Measurements from ENCODE around the gene RBM8A.
A peak's percentile ranks its signal among the peaks of the same experiment; 100 is the strongest.

The RBM8A gene

GRCh38 chr1:145927063-145927886 lies at the start of gene RBM8A:
Gene RBM8A, minus strand, starts transcription at chr1:145927484. Its CDS starts 58 bp downstream, at chr1:145927426.
- Histone ChIP-seq H3K9me3 (ENCODE audit: low read depth, low read length) (no peaks in the 10 kb centered on the region), H3K4me3 (peak within 1 kb of the TSS; percentile 100), H3K27ac (peak within 1 kb of the TSS; percentile 99), H3K36me3 (ENCODE audit: insufficient read depth, low read length) (peaks cover 21% of the 10 kb centered on the region), H3K9ac (ENCODE audit: insufficient read length) (peak within 1 kb of the TSS; percentile 100)
- TF ChIP-seq FOXP2 (optimal IDR thresholded peaks at IDR 0.05; ENCODE audit: control extremely low read depth, extremely low read length, insufficient read depth) (no peak), POLR2AphosphoS5 (IDR thresholded peaks at IDR 0.05; ENCODE audit: borderline replicate concordance, low read depth, low read length) (peak; percentile 96)
- peak; percentile 96 for DNase-seq (ENCODE audit: low read depth, low spot score)

- TF ChIP-seq POLR2AphosphoS5 (IDR thresholded peaks at IDR 0.05; ENCODE audit: borderline replicate concordance, low read depth, low read length) (no peak), EZH2 (IDR thresholded peaks at IDR 0.05) (no peak), FOXP2 (optimal IDR thresholded peaks at IDR 0.05; ENCODE audit: control extremely low read depth, extremely low read length, insufficient read depth) (no peak)
- Histone ChIP-seq H3K9me3 (ENCODE audit: low read depth, low read length) (no peaks in the 10 kb centered on the region), H3K27ac (no peak overlapping the region), H3K36me3 (ENCODE audit: insufficient read depth, low read length) (no peaks in the 10 kb centered on the region; the same call in 1 of the 2 replicates), H3K4me3 (no peak overlapping the region), H3K9ac (ENCODE audit: insufficient read length) (no peak overlapping the region)
- DNase-seq (ENCODE audit: low read depth, low spot score), result no peak
These were observed 49.7 kb upstream of the RBM8A start for GRCh38 chr1:145977016-145977415.

GRCh38 chr1:145975216-145975615 lies 47.9 kb upstream of the RBM8A start:
- Histone ChIP-seq H3K9me3 (ENCODE audit: low read depth, low read length) (no peaks in the 10 kb centered on the region), H3K27ac (no peak overlapping the region), H3K36me3 (ENCODE audit: insufficient read depth, low read length) (no peaks in the 10 kb centered on the region; the same call in 1 of the 2 replicates), H3K9ac (ENCODE audit: insufficient read length) (no peak overlapping the region), H3K4me3 (no peak overlapping the region)
- TF ChIP-seq POLR2AphosphoS5 (IDR thresholded peaks at IDR 0.05; ENCODE audit: borderline replicate concordance, low read depth, low read length) (no peak), EZH2 (IDR thresholded peaks at IDR 0.05) (no peak), FOXP2 (optimal IDR thresholded peaks at IDR 0.05; ENCODE audit: control extremely low read depth, extremely low read length, insufficient read depth) (no peak)
- DNase-seq (ENCODE audit: low read depth, low spot score), result no peak

GRCh38 chr1:145974721-145975120 lies 47.4 kb upstream of the RBM8A start:
- H3K9ac ChIP-seq (ENCODE audit: insufficient read length), result no peak overlapping the region
- TF ChIP-seq EZH2 (IDR thresholded peaks at IDR 0.05), result no peak
- H3K4me3 ChIP-seq, result no peak overlapping the region
- H3K36me3 ChIP-seq (ENCODE audit: insufficient read depth, low read length), result no peaks in the 10 kb centered on the region; the same call in 1 of the 2 replicates
- DNase-seq (ENCODE audit: low read depth, low spot score), result no peak
- H3K9me3 ChIP-seq (ENCODE audit: low read depth, low read length), result no peaks in the 10 kb centered on the region
- H3K27ac ChIP-seq, result no peak overlapping the region

GRCh38 chr1:145972580-145972979 lies 45.3 kb upstream of the RBM8A start:
- H3K9me3 ChIP-seq (ENCODE audit: low read depth, low read length), result no peaks in the 10 kb centered on the region
- TF ChIP-seq POLR2AphosphoS5 (IDR thresholded peaks at IDR 0.05; ENCODE audit: borderline replicate concordance, low read depth, low read length), result no peak
- TF ChIP-seq FOXP2 (optimal IDR thresholded peaks at IDR 0.05; ENCODE audit: control extremely low read depth, extremely low read length, insufficient read depth), result no peak
- TF ChIP-seq EZH2 (IDR thresholded peaks at IDR 0.05), result no peak
- H3K9ac ChIP-seq (ENCODE audit: insufficient read length), result no peak overlapping the region
- H3K27ac ChIP-seq, result no peak overlapping the region
- no peak overlapping the region for H3K4me3 ChIP-seq
- H3K36me3 ChIP-seq (ENCODE audit: insufficient read depth, low read length), result peaks cover 1% of the 10 kb centered on the region; the same call in 1 of the 2 replicates
- no peak for DNase-seq (ENCODE audit: low read depth, low spot score)

GRCh38 chr1:145967288-145967687 lies 40.0 kb upstream of the RBM8A start:
- no peak for DNase-seq (ENCODE audit: low read depth, low spot score)
- no peak overlapping the region for H3K27ac ChIP-seq
- H3K4me3 ChIP-seq, result no peak overlapping the region
- TF ChIP-seq POLR2AphosphoS5 (IDR thresholded peaks at IDR 0.05; ENCODE audit: borderline replicate concordance, low read depth, low read length) (no peak), EZH2 (IDR thresholded peaks at IDR 0.05) (no peak)
- H3K9me3 ChIP-seq (ENCODE audit: low read depth, low read length), result no peaks in the 10 kb centered on the region
- no peak overlapping the region for H3K9ac ChIP-seq (ENCODE audit: insufficient read length)
- peaks cover 6% of the 10 kb centered on the region; the same call in 1 of the 2 replicates for H3K36me3 ChIP-seq (ENCODE audit: insufficient read depth, low read length)

- Histone ChIP-seq H3K36me3 (ENCODE audit: insufficient read depth, low read length) (peaks cover 6% of the 10 kb centered on the region; the same call in 1 of the 2 replicates), H3K9ac (ENCODE audit: insufficient read length) (peak overlapping the region; percentile 80), H3K9me3 (ENCODE audit: low read depth, low read length) (no peaks in the 10 kb centered on the region), H3K27ac (peak overlapping the region; percentile 6; the same call in 1 of the 2 replicates), H3K4me3 (peak overlapping the region; percentile 91)
- no peak for DNase-seq (ENCODE audit: low read depth, low spot score)
- no peak for TF ChIP-seq POLR2AphosphoS5 (IDR thresholded peaks at IDR 0.05; ENCODE audit: borderline replicate concordance, low read depth, low read length)
- no peak for TF ChIP-seq FOXP2 (optimal IDR thresholded peaks at IDR 0.05; ENCODE audit: control extremely low read depth, extremely low read length, insufficient read depth)
- TF ChIP-seq EZH2 (IDR thresholded peaks at IDR 0.05), result no peak
These were observed 37.9 kb upstream of the RBM8A start for GRCh38 chr1:145965119-145965744.

GRCh38 chr1:145964328-145965118 lies 37.2 kb upstream of the RBM8A start, which contains the start of the genes ANKRD34A and POLR3GL:
Gene ANKRD34A, minus strand, starts transcription at chr1:145964575. Its CDS starts 2,816 bp downstream, at chr1:145961759.
Gene POLR3GL, plus strand, starts transcription at chr1:145964690. Its CDS starts 10,176 bp downstream, at chr1:145974866.
- peak within 1 kb of the TSS; percentile 91 for H3K4me3 ChIP-seq
- no peaks in the 10 kb centered on the region for H3K9me3 ChIP-seq (ENCODE audit: low read depth, low read length)
- peaks cover 6% of the 10 kb centered on the region; the same call in 1 of the 2 replicates for H3K36me3 ChIP-seq (ENCODE audit: insufficient read depth, low read length)
- DNase-seq (ENCODE audit: low read depth, low spot score), result peak; percentile 65
- H3K9ac ChIP-seq (ENCODE audit: insufficient read length), result peak within 1 kb of the TSS; percentile 80
- TF ChIP-seq FOXP2 (optimal IDR thresholded peaks at IDR 0.05; ENCODE audit: control extremely low read depth, extremely low read length, insufficient read depth), result no peak
- peak; percentile 92 for TF ChIP-seq POLR2AphosphoS5 (IDR thresholded peaks at IDR 0.05; ENCODE audit: borderline replicate concordance, low read depth, low read length)
- H3K27ac ChIP-seq, result peak within 1 kb of the TSS; percentile 78
